ENCODE measurements around the gene TAF11L12.
"Not testable (repeated sequence)": the region's sequence is repeated elsewhere in the genome, so short reads cannot be mapped to it uniquely, and the experiment has no call there.

Gene TAF11L12

DNA sequence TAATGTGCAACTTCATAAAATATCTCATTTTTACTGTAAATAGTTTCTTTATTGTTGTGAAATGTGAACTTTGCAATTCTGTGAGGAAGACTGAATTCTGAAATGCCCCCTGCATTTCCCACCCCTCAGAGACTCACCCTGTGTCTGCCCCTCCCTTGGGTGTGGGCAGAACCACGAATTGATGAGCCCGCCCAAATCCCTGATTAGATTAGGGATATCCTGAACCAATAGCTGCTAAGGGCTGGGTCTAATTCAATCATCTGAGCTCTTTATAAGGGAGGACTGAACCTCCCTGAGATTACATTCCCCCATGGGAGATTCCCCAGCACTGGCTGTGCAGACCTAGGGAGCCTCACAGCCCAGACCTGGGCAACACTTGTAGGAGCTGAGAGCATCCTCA lies at the start of gene TAF11L12:
Gene TAF11L12, plus strand, starts transcription at position 301 of the 400 bp plus-strand sequence.
- not testable (repeated sequence) for DNase-seq (ENCODE audit: low spot score)

GRCh38 chr5:17585658-17586057 lies 24.5 kb upstream of the TAF11L12 start, which contains the start of gene TAF11L7:
Gene TAF11L7 (minus strand): TSS chr5:17585758.
- not testable (repeated sequence) for DNase-seq (ENCODE audit: low spot score)

DNA sequence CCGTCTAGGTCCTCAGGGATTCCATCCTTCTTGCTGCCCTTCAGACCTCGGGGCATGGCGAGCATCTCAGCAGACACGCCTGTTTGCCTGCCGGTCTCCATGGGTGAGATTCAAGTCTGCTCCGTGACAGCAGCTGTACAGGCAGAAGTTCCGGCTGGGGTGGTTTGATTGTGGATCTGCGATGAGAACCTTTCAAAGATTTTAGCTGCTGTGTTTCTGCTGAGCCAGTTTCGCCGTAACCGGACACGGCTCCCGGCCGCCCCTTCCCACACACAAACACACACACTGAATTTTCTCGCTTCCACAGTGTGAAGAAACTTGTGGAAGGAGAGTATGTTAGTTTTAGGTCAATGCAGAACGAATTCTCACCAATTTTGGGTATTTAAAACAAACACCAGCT lies 19.3 kb upstream of the TAF11L12 start, which contains the start of gene TAF11L8:
Gene TAF11L8, minus strand, starts transcription at position 101 of the 400 bp plus-strand sequence.
- not testable (repeated sequence) for DNase-seq (ENCODE audit: low spot score)

DNA sequence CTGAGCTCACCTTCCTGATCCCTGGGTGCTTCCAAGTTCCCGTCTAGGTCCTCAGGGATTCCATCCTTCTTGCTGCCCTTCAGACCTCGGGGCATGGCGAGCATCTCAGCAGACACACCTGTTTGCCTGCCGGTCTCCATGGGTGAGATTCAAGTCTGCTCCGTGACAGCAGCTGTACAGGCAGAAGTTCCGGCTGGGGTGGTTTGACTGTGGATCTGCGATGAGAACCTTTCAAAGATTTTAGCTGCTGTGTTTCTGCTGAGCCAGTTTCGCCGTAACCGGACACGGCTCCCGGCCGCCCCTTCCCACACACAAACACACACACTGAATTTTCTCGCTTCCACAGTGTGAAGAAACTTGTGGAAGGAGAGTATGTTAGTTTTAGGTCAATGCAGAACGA lies 15.9 kb upstream of the TAF11L12 start, which contains the start of gene TAF11L9:
Gene TAF11L9, minus strand, starts transcription at position 140 of the 400 bp plus-strand sequence.
- DNase-seq (ENCODE audit: low spot score): not testable (repeated sequence)

GRCh38 chr5:17597728-17598127 lies 12.5 kb upstream of the TAF11L12 start, which contains the start of gene TAF11L10:
Gene TAF11L10 (minus strand): TSS chr5:17597828.
- DNase-seq (ENCODE audit: low spot score): not testable (repeated sequence)

GRCh38 chr5:17603880-17604279 lies 6.3 kb upstream of the TAF11L12 start, which contains the start of gene TAF11L11:
Gene TAF11L11 (plus strand): TSS chr5:17604183.
- DNase-seq (ENCODE audit: low spot score): not testable (repeated sequence)

GRCh38 chr5:17604951-17605350 lies 5.2 kb upstream of the TAF11L12 start:
- DNase-seq (ENCODE audit: low spot score): no peak

- DNase-seq (ENCODE audit: low spot score): not testable (repeated sequence)
Measured at GRCh38 chr5:17607461-17607860, 2.7 kb upstream of the TAF11L12 start.

GRCh38 chr5:17614872-17615605 lies 4.8 kb downstream of the TAF11L12 start:
- DNase-seq (ENCODE audit: low spot score): no peak

GRCh38 chr5:17619354-17619753 lies 9.2 kb downstream of the TAF11L12 start:
- no peak for DNase-seq (ENCODE audit: low spot score)

- no peak for DNase-seq (ENCODE audit: low spot score)
Measured at GRCh38 chr5:17620627-17621026, 10.4 kb downstream of the TAF11L12 start.

- no peak for DNase-seq (ENCODE audit: low spot score)
Measured at GRCh38 chr5:17625686-17626085, 15.5 kb downstream of the TAF11L12 start.

DNA sequence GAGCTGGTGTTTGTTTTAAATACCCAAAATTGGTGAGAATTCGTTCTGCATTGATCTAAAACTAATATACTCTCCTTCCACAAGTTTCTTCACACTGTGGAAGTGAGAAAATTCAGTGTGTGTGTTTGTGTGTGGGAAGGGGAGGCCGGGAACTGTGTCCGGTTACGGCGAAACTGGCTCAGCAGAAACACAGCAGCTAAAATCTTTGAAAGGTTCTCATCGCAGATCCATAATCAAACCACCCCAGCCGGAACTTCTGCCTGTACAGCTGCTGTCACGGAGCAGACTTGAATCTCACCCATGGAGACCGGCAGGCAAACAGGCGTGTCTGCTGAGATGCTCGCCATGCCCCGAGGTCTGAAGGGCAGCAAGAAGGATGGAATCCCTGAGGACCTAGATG lies 21.6 kb downstream of the TAF11L12 start, which contains the start of gene TAF11L13:
Gene TAF11L13, plus strand, starts transcription at position 301 of the 400 bp plus-strand sequence.
- DNase-seq (ENCODE audit: low spot score): not testable (repeated sequence)

GRCh38 chr5:17634160-17634559 lies 24.0 kb downstream of the TAF11L12 start, which contains the start of gene TAF11L14:
Gene TAF11L14 (plus strand): TSS chr5:17634460.
- DNase-seq (ENCODE audit: low spot score): no peak

- not testable (repeated sequence) for DNase-seq (ENCODE audit: low spot score)
Measured at GRCh38 chr5:17649232-17649631, 39.0 kb downstream of the TAF11L12 start.

DNA sequence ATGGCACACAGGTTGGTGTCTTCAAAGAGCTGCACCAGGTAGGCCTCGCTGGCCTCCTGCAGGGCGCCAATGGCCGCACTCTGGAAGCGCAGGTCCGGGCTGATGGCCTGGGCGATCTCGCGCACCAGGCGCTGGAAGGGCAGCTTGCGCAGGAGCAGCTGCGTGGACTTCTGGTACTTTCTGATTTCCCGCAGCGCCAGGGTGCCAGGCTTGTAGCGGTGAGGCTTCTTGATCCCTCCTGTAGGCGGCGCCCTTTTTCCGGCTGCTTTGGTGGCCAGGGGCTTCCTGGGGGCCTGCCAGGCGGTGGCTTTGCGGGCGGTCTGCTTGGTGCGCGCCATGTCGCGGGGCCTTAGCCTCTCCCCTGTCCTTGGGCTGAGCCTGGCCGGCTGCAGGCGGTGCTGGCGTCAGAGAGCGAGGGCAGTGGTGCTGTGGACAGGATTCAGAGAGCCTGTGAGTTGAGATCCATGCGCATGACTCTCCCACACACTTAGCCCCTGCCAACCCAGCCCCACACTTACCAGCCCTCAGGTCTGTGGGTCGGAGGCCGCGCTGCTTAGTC lies 45.1 kb downstream of the TAF11L12 start:
- not testable (repeated sequence) for DNase-seq (ENCODE audit: low spot score)

- DNase-seq (ENCODE audit: low spot score): no peak
Measured at GRCh38 chr5:17655921-17656320, 45.7 kb downstream of the TAF11L12 start.

Data from HuH-7.5 (cell line).